Measurements from ENCODE around the gene TRIM14. TPM values are rescaled to one million over a fixed set of nuclear protein-coding genes. Genes with fewer than 3 reads are reported as not detected.

The TRIM14 gene
- total and polyA plus RNA-seq, 2 of the 13 experiments (the other 11 are each of a cell fraction or from before 2014, with no cell fraction given): 9.2 to 13.0 TPM

GRCh38 chr9:98056269-98057137, 62.5 kb downstream of the TRIM14 start, which contains the start of gene NANS (continued):
- TF ChIP-seq LBX2 (CRISPR knock-in tag; IDR thresholded peaks at IDR 0.05; ENCODE audit: borderline replicate concordance) (no peak), KDM4B (CRISPR knock-in tag; IDR thresholded peaks at IDR 0.05) (0 out of 2 replicates have a peak, but pooled peaks have one; percentile 53), PBX2 (CRISPR knock-in tag; IDR thresholded peaks at IDR 0.05) (no peak), MAFF (IDR thresholded peaks at IDR 0.05; ENCODE audit: low read depth, low read length) (no peak), ZNF547 (CRISPR knock-in tag; IDR thresholded peaks at IDR 0.05) (peak; percentile 85; the same call in 1 of the 2 replicates), SMARCC2 (IDR thresholded peaks at IDR 0.05) (no peak), ZNF780A (CRISPR knock-in tag; IDR thresholded peaks at IDR 0.05) (0 out of 2 replicates have a peak, but pooled peaks have one; percentile 27), KLF15 (CRISPR knock-in tag; IDR thresholded peaks at IDR 0.05; ENCODE audit: borderline replicate concordance) (0 out of 2 replicates have a peak, but pooled peaks have one; percentile 74), KDM5A (IDR thresholded peaks at IDR 0.05; ENCODE audit: borderline replicate concordance, low read length) (no peak)

- Histone ChIP-seq H3K79me2 (ENCODE audit: insufficient read depth, low read length) (peaks cover 25% of the 10 kb centered on the region), H3K9me3 (ENCODE audit: low read length) (no peaks in the 10 kb centered on the region), H3K4me2 (ENCODE audit: low read depth, low read length) (no peak overlapping the region), H3K4me3 (replicated peaks in 1 of 3; ENCODE audit: insufficient read depth in 1 of 3, low read depth in 2 of 3, low read length in 3 of 3) (no peak overlapping the region), H3K27ac (ENCODE audit: extremely low read length, insufficient read depth, low read length) (no peak overlapping the region), H3K27me3 (ENCODE audit: control insufficient read depth in 1 of 2, insufficient read depth in 2 of 2, low read length in 2 of 2) (no peaks in the 10 kb centered on the region), H2AFZ (ENCODE audit: low read length) (no peak overlapping the region), H3K36me3 (replicated peaks in 1 of 2; ENCODE audit: control insufficient read depth in 1 of 2, insufficient read depth in 2 of 2, low read length in 2 of 2) (no peaks in the 10 kb centered on the region), H3K4me1 (ENCODE audit: insufficient read depth, low read length) (peaks cover 24% of the 10 kb centered on the region), H4K20me1 (ENCODE audit: insufficient read depth, low read length) (no peaks in the 10 kb centered on the region), H3K9ac (ENCODE audit: insufficient read depth, low read depth, low read length) (no peak overlapping the region)
- ATAC-seq: no peak
- no TSS peak for BruUV-seq (replicated peaks)
- ChIA-PET CTCF (ENCODE audit: low intra/inter-chr PET ratio, low total read pairs) (no interaction called here), POLR2A (interaction anchor here (1.4 to 1.5 kb wide), 2 partner anchors 9 to 71 kb away, joined by 4 to 5 read pairs; partner anchors contain the start of gene ANP32B)
- 65% methylated on average over 5 of the region's 7 CpGs for WGBS (ENCODE audit: low lambda C conversion rate)
- FAIRE-seq: no peak
- intact Hi-C loops (cut with micrococcal nuclease; ENCODE audit: unreplicated experiment) (no loop called here), in situ Hi-C loops (cut with HindIII; ENCODE audit: extremely low pct_ligation_motif_present, low pct_unique_long_range_greater_than_20kb) (no loop called here)
- DNase-seq (ENCODE audit: low spot score): no peak
- TF ChIP-seq SNRNP70 (IDR thresholded peaks at IDR 0.05; ENCODE audit: low read depth, low read length): no peak
- TF ChIP-seq YY1 (IDR thresholded peaks at IDR 0.05; ENCODE audit: insufficient read depth, insufficient replicate concordance, low read depth, low read length): no peak
- TF ChIP-seq AHR (CRISPR knock-in tag; IDR thresholded peaks at IDR 0.05): no peak
- no peak for TF ChIP-seq RFX3 (CRISPR knock-in tag; IDR thresholded peaks at IDR 0.05)
- TF ChIP-seq AKAP8 (CRISPR knock-in tag; IDR thresholded peaks at IDR 0.05): no peak
- TF ChIP-seq ISL2 (CRISPR knock-in tag; IDR thresholded peaks at IDR 0.05): no peak
- TF ChIP-seq SP5 (CRISPR knock-in tag; IDR thresholded peaks at IDR 0.05; ENCODE audit: borderline replicate concordance, low read depth): no peak
- TF ChIP-seq ZBTB34 (CRISPR knock-in tag; IDR thresholded peaks at IDR 0.05): no peak
- TF ChIP-seq E2F2 (CRISPR knock-in tag; IDR thresholded peaks at IDR 0.05; ENCODE audit: borderline replicate concordance): no peak
- TF ChIP-seq NKX3-1 (CRISPR knock-in tag; IDR thresholded peaks at IDR 0.05): no peak
Observed at GRCh38 chr9:98054376-98054951, 64.6 kb downstream of the TRIM14 start.

Measured in HepG2 (cell line).